GM19193 (cell line): ENCODE measurements around the gene NKAIN2.

ENCODE experiments used
- POLR2A ChIP-seq: IDR thresholded peaks from 4 replicates; pipeline ENCODE4 v1.6.1; 2011; ENCODE audit not compliant: insufficient read depth, insufficient read length; ENCODE audit errors: extremely low read depth

NKAIN2 gene

GRCh38 chr6:124055963-124056362, 252.3 kb downstream of the NKAIN2 start:
- no peak for TF ChIP-seq POLR2A

- no peak for TF ChIP-seq POLR2A
These were observed 253.0 kb downstream of the NKAIN2 start for GRCh38 chr6:124056407-124057334.

GRCh38 chr6:124057461-124057860, 253.8 kb downstream of the NKAIN2 start:
- no peak for TF ChIP-seq POLR2A

- no peak for TF ChIP-seq POLR2A
These were observed 260.9 kb downstream of the NKAIN2 start for GRCh38 chr6:124064317-124065113.

GRCh38 chr6:124066269-124066668, 262.6 kb downstream of the NKAIN2 start:
- TF ChIP-seq POLR2A, result no peak

GRCh38 chr6:124066946-124067552, 263.4 kb downstream of the NKAIN2 start:
- no peak for TF ChIP-seq POLR2A

GRCh38 chr6:124069230-124069950, 265.7 kb downstream of the NKAIN2 start:
- no peak for TF ChIP-seq POLR2A

- no peak for TF ChIP-seq POLR2A
These were observed 269.4 kb downstream of the NKAIN2 start for GRCh38 chr6:124073021-124073420.

- no peak for TF ChIP-seq POLR2A
These were observed 270.3 kb downstream of the NKAIN2 start for GRCh38 chr6:124073820-124074587.

- TF ChIP-seq POLR2A, result no peak
These were observed 270.9 kb downstream of the NKAIN2 start for GRCh38 chr6:124074606-124075005.

- no peak for TF ChIP-seq POLR2A
These were observed 272.8 kb downstream of the NKAIN2 start for GRCh38 chr6:124076336-124077048.

GRCh38 chr6:124078169-124078568, 274.5 kb downstream of the NKAIN2 start:
- no peak for TF ChIP-seq POLR2A

- no peak for TF ChIP-seq POLR2A
These were observed 276.8 kb downstream of the NKAIN2 start for GRCh38 chr6:124080483-124080882.
